Measurements from ENCODE around the gene PBX1. TPM values are rescaled to one million over a fixed set of nuclear protein-coding genes. Genes with fewer than 3 reads are reported as not detected.

The PBX1 gene
- total RNA-seq, 3 donors from 2014 or later (not counting 1 experiment from before 2014, with no cell fraction given): 0.54 to 3.5 (median 1.4) TPM

DNA sequence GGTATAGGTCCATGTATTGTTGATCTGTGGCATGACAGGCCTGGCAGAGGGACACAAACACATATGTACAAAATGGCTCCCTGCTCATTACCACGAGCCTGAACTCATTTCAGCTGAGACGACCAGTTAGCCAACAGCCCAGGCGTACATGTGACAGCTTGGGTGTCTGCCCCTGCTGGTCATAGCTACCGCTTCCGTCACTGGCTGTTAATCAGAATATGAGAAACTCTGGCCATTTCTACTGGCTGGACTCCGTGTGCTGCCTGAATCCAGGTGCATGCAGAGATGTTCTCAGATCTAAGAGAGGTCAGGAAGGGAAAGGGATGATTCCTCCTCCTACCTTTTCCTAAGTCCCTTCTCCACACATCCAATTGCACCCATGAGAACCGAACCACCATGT lies 144.5 kb downstream of the PBX1 start:
- intact Hi-C loops (cut with micrococcal nuclease): no loop called here
- no peak for ATAC-seq
- H3K4me3 ChIP-seq (ENCODE audit: low read length): no peak overlapping the region
- WGBS (ENCODE audit: insufficient coverage): 89% methylated on average over 7 of the region's 7 CpGs
- Mint-ChIP-seq H3K4me1 (peaks cover 22% of the 10 kb centered on the region in 2 donors), H3K36me3 (no peaks in the 10 kb centered on the region), H3K27me3 (ENCODE audit: low read depth in 2 of 2) (peaks cover 13 to 36% of the 10 kb centered on the region in 2 donors), H3K9me3 (no peaks in the 10 kb centered on the region), H3K4me3 (no peak overlapping the region), H3K27ac (no peak overlapping the region)
- no peaks in the 10 kb centered on the region for H3K9me3 ChIP-seq (ENCODE audit: control insufficient read depth, insufficient read depth, low read length)
- no peak overlapping the region for H3K27ac ChIP-seq (ENCODE audit: low read length)
- no peak for DNase-seq
- H3K27me3 ChIP-seq (ENCODE audit: control insufficient read depth, insufficient read depth, low read length): peaks cover 4% of the 10 kb centered on the region
- H3K4me1 ChIP-seq (ENCODE audit: control insufficient read depth, insufficient read depth, low read length): peaks cover 12% of the 10 kb centered on the region
- H3K36me3 ChIP-seq (ENCODE audit: control insufficient read depth, insufficient read depth, low read length): no peaks in the 10 kb centered on the region
- TF ChIP-seq, protein P1, sequence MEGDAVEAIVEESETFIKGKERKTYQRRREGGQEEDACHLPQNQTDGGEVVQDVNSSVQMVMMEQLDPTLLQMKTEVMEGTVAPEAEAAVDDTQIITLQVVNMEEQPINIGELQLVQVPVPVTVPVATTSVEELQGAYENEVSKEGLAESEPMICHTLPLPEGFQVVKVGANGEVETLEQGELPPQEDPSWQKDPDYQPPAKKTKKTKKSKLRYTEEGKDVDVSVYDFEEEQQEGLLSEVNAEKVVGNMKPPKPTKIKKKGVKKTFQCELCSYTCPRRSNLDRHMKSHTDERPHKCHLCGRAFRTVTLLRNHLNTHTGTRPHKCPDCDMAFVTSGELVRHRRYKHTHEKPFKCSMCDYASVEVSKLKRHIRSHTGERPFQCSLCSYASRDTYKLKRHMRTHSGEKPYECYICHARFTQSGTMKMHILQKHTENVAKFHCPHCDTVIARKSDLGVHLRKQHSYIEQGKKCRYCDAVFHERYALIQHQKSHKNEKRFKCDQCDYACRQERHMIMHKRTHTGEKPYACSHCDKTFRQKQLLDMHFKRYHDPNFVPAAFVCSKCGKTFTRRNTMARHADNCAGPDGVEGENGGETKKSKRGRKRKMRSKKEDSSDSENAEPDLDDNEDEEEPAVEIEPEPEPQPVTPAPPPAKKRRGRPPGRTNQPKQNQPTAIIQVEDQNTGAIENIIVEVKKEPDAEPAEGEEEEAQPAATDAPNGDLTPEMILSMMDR (IDR thresholded peaks at IDR 0.05): no peak

DNA sequence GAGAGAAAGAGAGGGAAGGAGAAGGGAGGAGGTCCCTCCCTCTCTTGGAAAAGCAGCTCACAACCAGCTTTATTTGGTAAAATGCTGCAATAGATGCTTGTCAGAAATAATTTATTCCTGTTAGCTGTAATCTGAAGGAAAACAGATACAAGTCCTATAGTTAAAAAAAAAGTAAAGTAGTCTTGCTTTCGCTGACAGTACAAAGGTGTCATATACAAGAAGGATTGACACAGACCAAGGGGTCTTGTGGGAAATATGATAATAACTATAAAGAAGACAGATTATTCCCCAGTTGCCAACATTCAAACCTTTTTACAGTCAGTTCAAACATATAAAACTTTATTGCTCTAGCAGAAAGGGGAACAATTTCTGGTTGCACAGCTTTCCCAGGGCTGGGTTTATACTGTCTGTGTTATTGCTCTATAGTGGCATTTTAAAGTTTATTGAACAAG lies 145.0 kb downstream of the PBX1 start:
- no peaks in the 10 kb centered on the region for H3K36me3 Mint-ChIP-seq
- peaks cover 13 to 33% of the 10 kb centered on the region in 2 donors for H3K27me3 Mint-ChIP-seq (ENCODE audit: low read depth in 2 of 2)
- H3K4me3 Mint-ChIP-seq: no peak overlapping the region
- H3K4me3 ChIP-seq (ENCODE audit: low read length): no peak overlapping the region
- H3K27ac Mint-ChIP-seq: no peak overlapping the region
- no peak for DNase-seq
- no peaks in the 10 kb centered on the region for H3K9me3 Mint-ChIP-seq
- H3K36me3 ChIP-seq (ENCODE audit: control insufficient read depth, insufficient read depth, low read length): no peaks in the 10 kb centered on the region
- H3K9me3 ChIP-seq (ENCODE audit: control insufficient read depth, insufficient read depth, low read length): no peaks in the 10 kb centered on the region
- intact Hi-C loops (cut with micrococcal nuclease): no loop called here
- peaks cover 22% of the 10 kb centered on the region in 2 donors for H3K4me1 Mint-ChIP-seq
- no peak overlapping the region for H3K27ac ChIP-seq (ENCODE audit: low read length)
- TF ChIP-seq, protein P1 (IDR thresholded peaks at IDR 0.05): no peak
- peaks cover 12% of the 10 kb centered on the region for H3K4me1 ChIP-seq (ENCODE audit: control insufficient read depth, insufficient read depth, low read length)
- H3K27me3 ChIP-seq (ENCODE audit: control insufficient read depth, insufficient read depth, low read length): peaks cover 4% of the 10 kb centered on the region
- no CpG with 5 or more reads among the region's 1 CpG for WGBS (ENCODE audit: insufficient coverage)
- ATAC-seq: no peak

- no peak overlapping the region for H3K4me3 ChIP-seq (ENCODE audit: low read length)
- no peak for DNase-seq
- no peak for ATAC-seq
- Mint-ChIP-seq H3K36me3 (no peaks in the 10 kb centered on the region), H3K27ac (no peak overlapping the region), H3K27me3 (ENCODE audit: low read depth in 2 of 2) (peaks cover 10 to 37% of the 10 kb centered on the region in 2 donors), H3K4me3 (no peak overlapping the region), H3K4me1 (peaks cover 22% of the 10 kb centered on the region in 2 donors), H3K9me3 (no peaks in the 10 kb centered on the region)
- peaks cover 4% of the 10 kb centered on the region for H3K27me3 ChIP-seq (ENCODE audit: control insufficient read depth, insufficient read depth, low read length)
- WGBS (ENCODE audit: insufficient coverage): 100% methylated on average over 1 of the region's 1 CpG
- intact Hi-C loops (cut with micrococcal nuclease): no loop called here
- no peaks in the 10 kb centered on the region for H3K9me3 ChIP-seq (ENCODE audit: control insufficient read depth, insufficient read depth, low read length)
- TF ChIP-seq, protein P1 (IDR thresholded peaks at IDR 0.05): no peak
- H3K27ac ChIP-seq (ENCODE audit: low read length): no peak overlapping the region
- no peaks in the 10 kb centered on the region for H3K36me3 ChIP-seq (ENCODE audit: control insufficient read depth, insufficient read depth, low read length)
- H3K4me1 ChIP-seq (ENCODE audit: control insufficient read depth, insufficient read depth, low read length): peaks cover 12% of the 10 kb centered on the region
These were observed 146.0 kb downstream of the PBX1 start for GRCh38 chr1:164704954-164705353.

DNA sequence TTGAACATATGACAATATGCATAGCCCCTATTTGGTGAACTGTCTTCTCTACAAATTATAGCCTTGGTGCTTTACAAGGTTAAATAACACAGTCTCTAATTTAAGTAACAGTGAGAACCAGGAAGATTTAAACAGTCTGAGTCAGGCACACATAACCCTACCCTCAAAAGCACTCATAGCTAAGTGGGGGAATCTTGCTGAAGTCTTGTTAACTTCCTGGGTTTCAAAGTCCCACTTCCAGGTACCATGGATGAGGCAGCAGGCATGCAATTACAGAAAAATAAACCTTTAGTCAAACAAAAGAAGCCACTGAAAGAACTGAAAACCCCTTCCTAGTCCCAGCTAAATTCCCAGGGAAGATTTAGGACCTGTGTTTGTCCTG lies 147.6 kb downstream of the PBX1 start:
- Mint-ChIP-seq H3K4me3 (no peak overlapping the region), H3K27ac (peak overlapping the region in 1 of 2 donors; percentile 38), H3K27me3 (ENCODE audit: low read depth in 2 of 2) (peaks cover 3 to 35% of the 10 kb centered on the region in 2 donors), H3K9me3 (no peaks in the 10 kb centered on the region), H3K36me3 (no peaks in the 10 kb centered on the region), H3K4me1 (peaks cover 22% of the 10 kb centered on the region in 2 donors)
- TF ChIP-seq, protein P1 (IDR thresholded peaks at IDR 0.05): no peak
- Histone ChIP-seq H3K4me3 (ENCODE audit: low read length) (no peak overlapping the region), H3K27me3 (ENCODE audit: control insufficient read depth, insufficient read depth, low read length) (peaks cover 4% of the 10 kb centered on the region), H3K27ac (ENCODE audit: low read length) (no peak overlapping the region), H3K4me1 (ENCODE audit: control insufficient read depth, insufficient read depth, low read length) (peaks cover 12% of the 10 kb centered on the region), H3K9me3 (ENCODE audit: control insufficient read depth, insufficient read depth, low read length) (no peaks in the 10 kb centered on the region), H3K36me3 (ENCODE audit: control insufficient read depth, insufficient read depth, low read length) (no peaks in the 10 kb centered on the region)
- intact Hi-C loops (cut with micrococcal nuclease): no loop called here
- DNase-seq (no peak), ATAC-seq (no peak)
